G401 (cell line): ENCODE measurements around the gene NSF. TPM values are rescaled to one million over a fixed set of nuclear protein-coding genes. Genes with fewer than 3 reads are reported as not detected.
"Not testable (repeated sequence)": the region's sequence is repeated elsewhere in the genome, so short reads cannot be mapped to it uniquely, and the experiment has no call there.

Experiments used
- DNase-seq: peaks from one replicate; pipeline ENCODE4 v3.0.0-alpha.2; 2015; ENCODE audit warnings: low spot score
- in situ Hi-C: cut with HindIII; loops from 2 replicates; pipeline ENCODE4 v1.10.0; 2016; ENCODE audit warnings: low sequenced_read_pairs, mixed read lengths
- total RNA-seq: library from RNA; depleted of rRNA; stranded (reverse); fragments of >200 nt; shearing (Covaris generic); gene quantifications from 2 replicates; pipeline ENCODE4 v1.2.3, GENCODE V29; 2014; rRNA removed

The NSF gene
- 17.7 and 19.0 TPM in 2 replicates for total RNA-seq

DNA sequence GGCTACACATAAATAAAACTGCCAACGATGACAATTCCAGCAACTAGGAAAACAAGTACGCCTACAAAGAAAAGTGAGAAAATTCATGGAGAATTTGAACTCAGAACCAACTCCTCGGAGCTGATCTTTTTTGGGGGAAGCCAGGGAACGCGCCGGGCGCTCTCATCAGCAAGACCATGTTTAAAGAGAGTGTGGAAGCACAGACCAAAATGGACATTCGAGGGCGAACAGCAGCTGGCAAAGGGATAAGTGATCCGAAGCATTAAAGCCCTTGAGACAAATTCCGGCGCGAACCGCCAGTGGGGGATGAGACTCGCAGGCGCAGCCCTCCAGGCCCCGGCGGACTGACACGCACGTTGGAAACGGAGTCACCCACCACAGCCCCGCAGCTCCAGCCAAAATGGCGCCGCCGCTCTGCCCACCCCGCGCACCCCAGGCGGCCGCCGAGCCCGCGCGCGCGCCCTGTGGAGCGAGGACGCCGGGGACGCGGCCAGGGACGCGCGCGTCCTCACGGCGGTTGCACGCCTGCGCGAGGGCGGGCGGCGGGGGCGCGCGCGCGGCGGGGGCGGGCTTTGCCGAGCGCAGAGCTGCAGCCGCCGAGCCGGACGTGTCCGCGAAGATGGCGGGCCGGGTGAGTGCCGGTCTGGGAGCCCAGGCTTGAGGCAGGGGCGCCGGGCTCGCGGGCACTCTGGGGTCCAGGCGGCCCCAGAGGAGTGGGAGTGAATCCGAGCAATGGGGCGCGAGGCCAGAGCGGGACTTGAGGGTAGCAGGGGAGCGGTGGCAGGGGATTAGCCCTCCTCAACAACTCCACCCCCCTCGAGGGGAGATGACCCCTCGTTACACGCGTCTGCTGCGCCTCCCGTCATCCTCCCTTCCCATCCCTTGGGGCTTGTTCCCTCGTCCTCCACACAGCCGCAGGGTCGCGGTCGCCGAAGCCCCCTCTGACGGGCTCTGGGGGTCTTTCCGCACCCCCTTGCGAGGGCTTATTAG lies at the start of gene NSF:
Gene NSF (plus strand): TSS at position 513 of the 990 bp plus-strand sequence. CDS start 107 bp downstream, at position 620.
- DNase-seq, in situ Hi-C loops: not testable (repeated sequence)

DNA sequence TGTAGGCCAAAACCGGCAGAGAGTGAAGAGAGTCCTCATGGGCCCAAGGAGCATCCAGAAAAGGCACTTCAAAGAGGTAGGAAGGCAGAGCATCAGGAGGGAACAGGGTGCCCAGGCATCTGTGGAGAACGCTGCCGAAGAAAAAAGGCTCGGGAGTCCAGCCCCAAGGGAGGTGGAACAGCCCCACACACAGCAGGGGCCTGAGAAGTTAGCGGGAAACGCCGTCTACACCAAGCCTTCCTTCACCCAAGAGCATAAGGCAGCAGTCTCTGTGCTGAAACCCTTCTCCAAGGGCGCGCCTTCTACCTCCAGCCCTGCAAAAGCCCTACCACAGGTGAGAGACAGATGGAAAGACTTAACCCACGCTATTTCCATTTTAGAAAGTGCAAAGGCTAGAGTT lies 41.9 kb upstream of the NSF start:
- peak; percentile 0 for DNase-seq

DNA sequence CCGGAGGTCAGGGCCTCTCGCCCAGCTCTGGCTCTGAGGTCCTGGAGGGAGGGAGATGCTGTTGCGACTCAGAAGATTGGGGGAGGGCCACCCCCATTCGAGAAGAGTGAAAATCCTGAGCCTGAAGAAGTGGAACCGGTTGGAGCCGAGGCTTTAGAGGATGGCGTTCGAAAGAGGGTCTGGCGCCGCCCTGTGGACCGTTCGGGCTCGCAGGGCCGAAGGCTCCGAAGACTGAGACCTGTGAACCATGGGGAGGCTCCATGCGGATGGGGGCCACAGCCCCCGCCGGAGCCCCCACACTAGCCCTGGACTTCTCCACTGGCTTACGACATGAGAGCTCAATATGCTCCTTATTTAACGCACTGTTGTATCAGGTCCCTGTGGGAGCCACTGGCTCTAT lies 31.3 kb upstream of the NSF start:
- DNase-seq, in situ Hi-C loops: not testable (repeated sequence)

More for the DNA sequence above, 41.9 kb upstream of the NSF start:
- in situ Hi-C loops = not testable (repeated sequence)

DNA sequence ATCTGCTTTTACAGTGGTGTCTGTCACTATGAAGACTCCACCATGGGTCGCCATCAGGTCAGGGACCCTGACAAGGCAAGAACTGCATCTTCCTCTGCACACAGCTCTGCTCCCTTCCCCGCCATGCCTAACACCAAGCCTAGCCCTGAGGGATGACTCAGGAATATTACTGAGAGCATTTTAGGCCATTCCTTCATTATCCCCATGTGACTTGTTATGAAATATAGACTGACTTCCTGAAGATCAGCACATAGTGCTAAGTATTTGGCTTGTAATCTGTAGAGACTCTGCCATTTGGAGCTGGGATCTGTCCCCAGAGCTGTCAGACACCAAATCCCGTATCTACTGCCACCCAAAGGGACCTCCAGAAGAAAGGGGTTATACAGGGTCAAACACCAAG lies 30.4 kb upstream of the NSF start:
- in situ Hi-C loops, DNase-seq: not testable (repeated sequence)

DNA sequence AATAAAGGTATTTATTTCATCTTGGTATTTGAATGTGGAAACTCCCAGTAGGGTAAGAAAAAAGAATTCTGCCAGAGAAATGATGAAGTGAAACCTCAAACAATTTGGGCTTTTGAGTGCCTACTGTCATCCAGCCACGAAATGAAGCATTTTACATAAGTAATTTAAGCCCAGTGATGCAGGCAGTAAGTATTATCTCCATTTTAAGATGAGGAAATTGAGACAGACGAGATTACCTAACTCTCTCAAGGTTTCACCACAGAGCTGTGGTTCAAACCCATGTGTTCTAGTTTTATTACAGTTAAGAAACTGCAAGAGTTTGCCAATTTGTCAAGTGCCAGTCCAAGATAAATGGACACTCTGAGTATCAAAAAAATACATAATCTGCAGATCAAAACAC lies 24.2 kb upstream of the NSF start:
- in situ Hi-C loops = not testable (repeated sequence)

DNA sequence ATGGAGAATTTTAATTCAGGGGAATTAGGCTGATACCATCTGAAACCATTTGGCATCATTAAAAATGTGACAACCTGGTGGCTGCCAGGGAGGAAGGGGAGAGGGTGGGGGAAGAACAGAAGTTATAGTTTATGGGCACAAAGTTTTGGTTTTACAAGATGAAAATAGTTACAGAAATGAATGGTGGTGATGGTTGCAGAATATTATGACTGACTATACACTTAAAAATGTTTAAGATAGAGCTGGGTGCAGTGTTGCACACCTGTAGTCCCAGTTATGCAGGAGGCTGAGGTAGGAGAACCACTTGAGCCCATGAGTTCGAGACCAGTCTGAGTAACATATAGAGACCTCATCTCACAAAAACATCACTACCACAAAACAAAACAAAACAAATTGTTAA lies 23.5 kb upstream of the NSF start:
- in situ Hi-C loops, DNase-seq: not testable (repeated sequence)

More for the DNA sequence above, 24.2 kb upstream of the NSF start:
- DNase-seq = not testable (repeated sequence)

DNA sequence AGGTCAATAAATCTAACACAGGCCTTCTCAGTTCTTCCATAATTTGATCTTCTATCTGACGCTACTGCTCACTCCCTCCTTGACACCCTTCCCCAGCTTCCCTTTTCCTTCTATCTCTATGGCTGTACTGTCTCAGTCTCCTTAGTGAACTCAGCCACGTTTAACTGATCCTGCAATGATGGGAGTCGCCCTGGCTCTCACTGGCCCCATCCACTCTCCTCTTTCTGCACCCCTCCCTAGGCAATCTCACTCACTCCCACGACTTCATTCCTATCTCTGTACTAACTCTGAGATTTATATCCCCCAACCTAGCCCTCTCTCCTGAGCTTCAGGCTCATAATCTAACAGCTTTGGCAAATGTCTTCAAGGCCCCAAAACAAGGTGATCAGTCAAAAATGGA lies 18.7 kb upstream of the NSF start:
- in situ Hi-C loops, DNase-seq: not testable (repeated sequence)

DNA sequence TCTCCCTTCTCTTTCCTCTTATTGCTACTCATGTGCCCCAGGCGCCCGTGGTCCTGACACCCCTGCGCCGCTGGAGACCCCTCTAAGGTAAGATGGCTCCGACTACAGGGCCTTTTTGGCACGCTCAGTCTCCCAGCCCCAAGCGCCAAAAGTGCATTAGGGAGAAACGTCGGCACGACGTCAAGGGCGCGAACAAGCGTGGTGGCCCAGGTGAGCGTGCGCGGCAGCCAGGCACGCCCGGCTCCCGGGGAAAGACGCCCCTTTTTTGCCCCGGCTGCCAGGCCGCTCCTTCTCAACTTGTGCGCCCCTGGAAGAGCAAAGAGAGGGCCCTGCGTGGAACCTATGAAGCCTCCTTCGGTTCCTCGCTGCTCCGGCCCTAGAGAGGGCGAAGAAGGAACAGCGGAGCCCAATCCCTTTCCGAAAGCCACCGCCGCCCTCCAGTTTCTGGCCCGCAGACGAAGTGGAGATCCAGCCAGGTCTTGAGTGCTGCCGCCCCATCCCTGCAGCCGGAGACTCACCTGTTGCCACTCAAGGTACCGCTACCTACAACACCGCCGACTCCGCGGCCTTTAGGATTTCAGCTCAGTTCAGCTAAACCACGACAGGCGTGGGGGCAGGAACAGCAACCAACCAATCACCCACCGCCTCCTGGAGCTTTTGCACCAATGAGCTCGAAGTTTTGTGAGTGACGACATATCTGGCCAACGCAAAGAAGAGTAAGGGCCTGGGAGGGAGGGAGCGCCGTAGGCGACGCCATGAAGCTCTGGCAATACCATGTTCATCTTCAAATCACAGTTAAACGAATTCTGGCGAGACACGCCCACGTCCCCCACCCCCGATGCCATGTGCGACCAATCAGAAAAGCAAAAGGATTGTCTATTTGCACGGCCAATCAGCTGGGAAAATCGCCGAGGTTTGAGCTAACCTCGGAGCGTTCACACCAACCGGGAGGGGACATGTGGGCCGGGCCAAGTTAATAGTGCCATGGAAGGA lies 11.1 kb upstream of the NSF start, which contains the start of gene ARL17A:
Gene ARL17A (minus strand): TSS at position 609 of the 993 bp plus-strand sequence. CDS start 3,369 bp downstream, outside the sequence.
- in situ Hi-C loops, DNase-seq: not testable (repeated sequence)

DNA sequence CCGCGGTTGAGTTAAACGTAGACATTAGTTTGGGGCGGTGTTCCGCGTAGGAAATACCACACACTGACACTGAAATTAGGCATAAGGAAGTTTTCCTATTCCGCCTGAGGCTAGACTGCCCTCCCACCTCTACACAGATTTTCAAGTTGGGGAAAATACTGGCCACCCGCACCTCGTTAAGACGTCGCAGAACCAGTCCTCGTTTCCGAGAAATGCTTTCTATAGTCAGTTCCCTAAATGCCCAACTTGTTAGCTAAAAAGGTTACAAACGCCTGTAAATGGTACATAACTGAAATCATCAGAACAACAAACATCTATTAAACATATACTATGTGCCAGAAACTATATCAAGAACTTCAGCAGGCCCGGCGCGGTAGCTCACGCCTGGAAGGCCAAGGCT lies 10.4 kb upstream of the NSF start:
- DNase-seq, in situ Hi-C loops: not testable (repeated sequence)

DNA sequence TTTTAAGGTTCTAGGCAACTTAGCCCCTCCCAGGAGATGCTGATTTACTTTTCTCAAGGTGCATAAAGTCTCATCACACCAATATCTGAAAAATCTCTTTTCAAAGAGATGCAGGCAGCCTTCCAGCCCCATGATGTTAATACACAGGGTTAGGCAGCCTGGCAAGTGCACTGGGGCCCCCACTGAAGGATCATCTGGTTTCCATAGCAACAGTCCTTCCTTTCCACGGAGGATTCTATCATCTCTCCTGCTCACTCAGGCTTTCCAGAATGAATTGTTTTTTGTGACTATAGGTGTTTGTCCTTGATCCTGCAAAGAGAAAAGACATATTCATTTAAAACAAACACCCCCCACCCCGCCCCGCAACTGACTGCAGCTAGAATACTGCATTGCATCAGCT lies 5.0 kb upstream of the NSF start:
- in situ Hi-C loops, DNase-seq: not testable (repeated sequence)

DNA sequence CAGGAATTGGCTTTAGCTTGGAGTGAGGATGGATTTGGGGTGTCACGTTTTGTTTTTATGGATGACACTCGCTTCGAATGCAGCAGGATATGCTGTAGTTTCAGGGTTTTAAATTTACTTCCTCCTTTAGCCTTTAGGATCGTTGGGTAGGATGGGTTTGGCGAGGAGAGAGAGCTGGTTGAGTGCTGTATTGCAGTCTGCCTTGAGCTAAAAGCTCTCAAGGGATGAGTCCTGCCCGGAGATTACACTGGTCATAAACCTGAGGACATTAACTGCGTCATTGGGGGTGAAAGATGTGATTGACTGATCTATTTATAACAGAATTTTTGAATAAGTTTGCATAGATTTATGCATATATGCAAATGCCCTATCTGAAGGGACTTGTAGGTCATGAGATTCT lies 863 bp downstream of the NSF start:
- DNase-seq, in situ Hi-C loops: not testable (repeated sequence)

DNA sequence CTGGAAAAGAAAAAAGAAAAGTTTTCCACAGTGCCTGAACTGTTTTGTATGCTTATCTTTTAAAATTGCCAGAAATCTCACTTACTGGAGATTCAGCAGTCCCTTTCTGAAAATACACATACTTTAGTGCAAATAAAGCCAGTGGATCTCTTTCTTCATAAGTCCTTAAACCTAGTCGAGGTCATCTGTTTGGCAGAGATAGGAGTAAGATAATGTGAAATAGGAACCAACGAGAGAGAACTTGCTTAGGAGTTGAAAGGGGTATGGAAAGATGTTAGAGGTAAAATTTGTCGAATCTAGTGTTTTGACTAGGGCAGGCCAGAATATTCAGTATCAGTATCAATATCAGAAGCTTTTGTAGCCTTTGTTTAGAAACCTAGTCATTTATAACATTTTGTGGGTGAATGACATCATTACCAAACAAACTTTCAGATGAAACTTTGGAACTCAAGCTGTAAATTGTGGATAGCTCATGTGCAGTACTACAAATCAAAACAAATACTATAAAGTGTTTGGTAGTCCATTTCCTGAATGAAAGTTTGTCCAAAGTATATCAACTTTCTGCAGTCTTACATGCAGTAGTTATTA lies 8.0 kb downstream of the NSF start:
- in situ Hi-C loops, DNase-seq: not testable (repeated sequence)

DNA sequence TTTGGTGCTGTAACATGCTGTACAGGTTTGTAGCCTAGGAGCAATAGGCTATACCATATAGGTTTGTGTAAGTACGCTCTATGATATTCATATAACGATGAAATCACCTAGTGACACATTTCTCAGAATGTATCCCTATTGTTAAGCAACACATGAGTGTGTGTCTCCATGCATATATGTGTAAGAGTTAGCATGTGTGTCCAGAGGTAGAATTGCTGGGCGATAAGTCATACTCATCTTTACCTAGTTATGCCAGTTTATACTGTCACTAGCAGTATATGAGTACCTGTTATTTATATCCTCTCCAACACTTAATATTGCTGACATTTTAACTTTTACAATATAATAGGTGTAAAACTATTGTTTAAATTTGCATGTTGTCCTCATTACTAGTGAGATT lies 10.3 kb downstream of the NSF start:
- in situ Hi-C loops, DNase-seq: not testable (repeated sequence)

DNA sequence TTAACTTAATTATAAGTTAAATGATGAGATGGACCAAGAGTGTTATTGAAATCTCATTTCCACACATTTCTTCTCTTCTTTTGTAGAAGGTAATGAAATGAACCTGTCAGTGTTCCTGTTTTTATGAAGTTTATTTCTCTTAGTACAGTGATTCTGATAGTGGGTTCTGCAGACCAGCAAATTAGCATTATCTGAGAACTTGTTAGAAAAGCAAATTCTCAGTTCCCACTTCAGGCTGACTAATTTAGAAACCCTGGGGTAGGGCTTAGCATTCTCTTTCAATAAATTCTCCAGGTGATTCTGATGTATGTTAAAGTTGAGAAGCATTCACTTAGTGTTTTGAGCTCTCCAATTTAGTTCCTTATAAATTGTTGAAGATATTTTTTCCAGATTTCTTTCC lies 12.7 kb downstream of the NSF start:
- DNase-seq, in situ Hi-C loops: not testable (repeated sequence)

DNA sequence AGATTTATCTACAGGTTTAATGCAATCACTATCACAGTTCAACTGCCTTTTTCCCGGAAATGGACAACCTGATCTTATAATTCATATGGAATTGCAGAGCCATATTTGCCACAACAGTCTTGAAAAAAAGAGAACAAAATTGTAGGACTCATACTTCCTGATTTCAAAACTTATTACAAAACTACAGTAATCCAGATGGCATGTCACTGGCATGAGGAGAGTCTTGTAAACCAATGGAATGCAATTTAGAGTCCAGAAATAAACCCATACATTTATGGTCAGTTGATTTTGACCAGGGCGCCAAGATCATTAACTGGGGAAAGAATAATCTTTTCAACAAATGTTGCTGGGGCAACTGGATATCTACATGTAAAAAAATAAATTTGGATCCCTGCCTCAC lies 20.8 kb downstream of the NSF start:
- in situ Hi-C loops, DNase-seq: not testable (repeated sequence)

DNA sequence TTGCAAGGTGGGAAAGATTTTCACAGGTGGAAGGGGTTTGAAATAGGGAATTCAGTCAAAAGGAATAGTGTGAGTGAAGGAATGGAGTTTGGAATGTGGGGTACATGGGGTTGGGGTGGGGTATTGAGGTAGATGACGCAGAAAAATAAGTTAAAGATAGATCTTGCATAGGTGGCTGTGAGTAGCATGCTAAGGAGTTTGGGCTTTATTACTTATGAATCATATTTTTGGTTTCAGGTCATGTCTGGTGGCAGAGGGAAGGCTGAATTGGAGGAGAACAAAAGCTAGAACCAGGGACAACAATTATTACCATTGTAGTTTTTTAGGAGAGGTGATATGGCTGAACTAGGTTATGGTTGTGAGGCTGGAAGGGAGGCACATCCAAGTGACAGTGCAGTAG lies 23.4 kb downstream of the NSF start:
- in situ Hi-C loops, DNase-seq: not testable (repeated sequence)

DNA sequence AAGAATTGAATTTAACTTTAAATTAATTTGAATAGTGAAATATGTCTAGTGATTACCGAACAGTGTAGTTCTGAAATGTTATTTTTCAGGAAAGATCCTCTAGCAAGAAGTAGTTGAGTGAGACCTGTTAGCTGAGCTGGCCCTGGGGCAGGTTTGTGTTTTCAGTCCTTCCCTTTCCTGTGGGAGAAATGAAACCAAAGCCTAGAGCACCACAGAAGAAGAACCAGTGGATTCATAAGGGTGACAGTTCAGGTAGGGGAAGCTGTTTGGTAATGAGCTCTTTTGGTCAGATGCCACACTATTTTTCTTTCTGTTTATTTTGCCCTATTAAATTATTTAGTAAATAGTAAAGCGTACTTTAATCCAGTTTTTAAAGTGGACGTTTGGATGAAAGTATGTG lies 26.7 kb downstream of the NSF start:
- DNase-seq, in situ Hi-C loops: not testable (repeated sequence)

DNA sequence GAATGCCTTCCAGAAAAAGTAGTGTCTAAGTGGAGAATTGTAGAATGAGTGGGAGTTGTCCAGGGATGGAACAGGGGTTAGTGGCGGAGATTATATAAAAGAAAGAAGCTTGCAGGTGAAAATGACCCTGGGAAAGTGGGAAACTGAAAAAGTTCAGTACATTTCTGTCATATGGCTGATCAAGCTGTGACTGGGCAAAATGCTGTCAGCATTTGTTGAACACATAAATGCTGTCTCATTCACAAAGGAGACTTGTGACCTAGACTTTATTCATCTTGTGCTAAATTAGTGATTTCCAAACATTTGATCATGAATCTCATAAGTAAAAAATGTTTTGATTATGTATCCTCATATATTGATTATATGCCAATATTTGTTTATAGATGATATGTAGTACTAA lies 28.5 kb downstream of the NSF start:
- in situ Hi-C loops, DNase-seq: not testable (repeated sequence)

DNA sequence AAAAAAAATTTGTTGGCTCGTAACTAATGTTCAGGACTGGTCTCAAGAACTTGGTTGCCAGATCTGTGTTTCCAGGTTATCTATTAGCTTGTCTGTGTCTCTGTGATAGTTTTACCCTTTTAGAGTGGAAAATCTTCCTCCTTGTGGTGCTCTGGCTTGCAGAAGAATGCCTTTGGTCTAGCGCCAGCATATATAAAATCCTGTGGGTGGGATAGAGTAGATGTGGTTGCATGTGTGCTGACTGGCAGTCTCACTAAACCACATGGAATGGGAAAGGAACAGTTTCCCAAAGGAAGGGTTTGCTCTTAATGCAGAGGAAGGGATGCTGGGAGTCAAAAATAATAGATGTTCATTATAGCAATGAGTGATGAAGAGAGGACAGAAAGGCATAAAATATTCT lies 33.3 kb downstream of the NSF start:
- in situ Hi-C loops, DNase-seq: not testable (repeated sequence)
